IMR-90 (cell line): Measurements from ENCODE around the gene NEO1. TPM values are rescaled to one million over a fixed set of nuclear protein-coding genes. Genes with fewer than 3 reads are reported as not detected.

Experiments used
- ATAC-seq: fragments of 200-7000 bp; cut with Tn5 transposase; 2 replicates; pipeline ENCODE4 v1.9.1; 2020; ENCODE audit warnings: low read depth, mild to moderate bottlenecking, moderate library complexity
- BruUV-seq: library from RNA; stranded (reverse); fragments of 400-500 nt; replicated peaks from 2 replicates; lab custom pipeline; 2021; lab: Mats Ljungman, UMichigan
- CTCF ChIA-PET: fragments of 300-600 bp; formaldehyde crosslinking; extraction: SDS; loops from one replicate; lab custom pipeline; 2021; ENCODE audit warnings: antibody characterized with exemption; lab: Yijun Ruan, JAX
- POLR2A ChIA-PET: fragments of 300-600 bp; sonication (Branson Sonifier 250); formaldehyde crosslinking; loops from one replicate; lab custom pipeline; 2022; ENCODE audit warnings: antibody characterized with exemption; ENCODE audit not compliant: unreplicated experiment; lab: Charles Lee
- DNase-seq: peaks from one replicate; pipeline ENCODE4 v3.0.0; 2013
- H2AFZ ChIP-seq: replicated peaks from 2 replicates; pipeline ENCODE3; 2013; ENCODE audit warnings: low read length, mild to moderate bottlenecking; ENCODE audit not compliant: poor library complexity
- H2AK5ac ChIP-seq: 2 replicates; pipeline ENCODE4 v1.6.1; 2013; ENCODE audit warnings: low read depth, low read length, inconsistent platforms
- H2AK9ac ChIP-seq: replicated peaks from 2 replicates; pipeline ENCODE3; 2013; ENCODE audit warnings: mild to moderate bottlenecking, low read depth, low read length, moderate library complexity; ENCODE audit not compliant: poor library complexity
- H2BK120ac ChIP-seq: 2 replicates; pipeline ENCODE4 v1.6.1; 2013; ENCODE audit warnings: low read depth, low read length, inconsistent platforms
- H2BK15ac ChIP-seq: 3 replicates; pipeline ENCODE4 v1.6.1; 2013; ENCODE audit warnings: low read depth, low read length, inconsistent platforms
- H2BK20ac ChIP-seq: 2 replicates; pipeline ENCODE4 v1.6.1; 2013; ENCODE audit warnings: low read depth, mild to moderate bottlenecking, inconsistent platforms, low read length, moderate library complexity
- H2BK5ac ChIP-seq: 2 replicates; pipeline ENCODE4 v1.6.1; 2013; ENCODE audit warnings: mild to moderate bottlenecking, low read depth, low read length, inconsistent platforms; ENCODE audit not compliant: poor library complexity, severe bottlenecking
- H3K14ac ChIP-seq: replicated peaks from 2 replicates; pipeline ENCODE4 v1.6.1; 2013; ENCODE audit warnings: low read depth, low read length, inconsistent platforms
- H3K18ac ChIP-seq: 2 replicates; pipeline ENCODE4 v1.6.1; 2013; ENCODE audit warnings: low read depth, low read length, control low read depth
- H3K23ac ChIP-seq: 2 replicates; pipeline ENCODE4 v1.6.1; 2013; ENCODE audit warnings: low read depth, low read length, inconsistent platforms
- H3K27ac ChIP-seq: 2 replicates; pipeline ENCODE4 v1.5.1; 2013; ENCODE audit warnings: mild to moderate bottlenecking, control low read depth, low read length; ENCODE audit not compliant: insufficient read depth
- H3K27me3 ChIP-seq: 2 replicates; pipeline ENCODE4 v1.6.1; 2013; ENCODE audit warnings: low read length; ENCODE audit not compliant: control insufficient read depth, insufficient read depth
- H3K36me3 ChIP-seq: 2 replicates; pipeline ENCODE4 v1.6.1; 2013; ENCODE audit warnings: low read length, mixed read lengths; ENCODE audit not compliant: control insufficient read depth, insufficient read depth
- H3K4ac ChIP-seq: 2 replicates; pipeline ENCODE4 v1.6.1; 2013; ENCODE audit warnings: low read depth, low read length, inconsistent platforms
- H3K4me1 ChIP-seq: 2 replicates; pipeline ENCODE4 v1.6.1; 2013; ENCODE audit warnings: low read length, mixed read lengths; ENCODE audit not compliant: control insufficient read depth, insufficient read depth
- H3K4me2 ChIP-seq: 2 replicates; pipeline ENCODE4 v1.6.1; 2013; ENCODE audit warnings: low read depth, mild to moderate bottlenecking, control low read depth, low read length, moderate library complexity
- H3K4me3 ChIP-seq: 2 replicates; pipeline ENCODE4 v1.5.1; 2013; ENCODE audit warnings: low read depth, mild to moderate bottlenecking, control low read depth, low read length, moderate library complexity; ENCODE audit not compliant: insufficient read depth
- H3K56ac ChIP-seq: 2 replicates; pipeline ENCODE4 v1.6.1; 2013; ENCODE audit warnings: low read length, inconsistent platforms; ENCODE audit not compliant: insufficient read depth; ENCODE audit errors: extremely low read depth
- H3K79me1 ChIP-seq, 2 experiments: 2 replicates each; pipeline ENCODE4 v1.6.1; 2013; ENCODE audit warnings: low read length in 2 of 2, inconsistent platforms in 1 of 2, low read depth in 1 of 2
- H3K9ac ChIP-seq: 2 replicates; pipeline ENCODE4 v1.6.1; 2013; ENCODE audit warnings: low read depth, low read length, control low read depth
- H3K9me1 ChIP-seq: 2 replicates; pipeline ENCODE4 v1.6.1; 2013; ENCODE audit warnings: low read length, inconsistent platforms; ENCODE audit not compliant: insufficient read depth
- H3K9me3 ChIP-seq: 2 replicates; pipeline ENCODE4 v1.6.1; 2013; ENCODE audit warnings: low read length; ENCODE audit not compliant: control insufficient read depth, insufficient read depth
- H4K20me1 ChIP-seq: 2 replicates; pipeline ENCODE4 v1.6.1; 2013; ENCODE audit warnings: low read length, inconsistent platforms; ENCODE audit not compliant: insufficient read depth
- H4K5ac ChIP-seq: 2 replicates; pipeline ENCODE4 v1.6.1; 2013; ENCODE audit warnings: mild to moderate bottlenecking, low read depth, low read length, control low read depth
- H4K8ac ChIP-seq, 2 experiments: 2 replicates each; pipeline ENCODE4 v1.6.1; 2013; ENCODE audit warnings: low read depth in 2 of 2, low read length in 2 of 2, control low read depth in 1 of 2, inconsistent platforms in 1 of 2
- H4K91ac ChIP-seq: 2 replicates; pipeline ENCODE4 v1.6.1; 2013; ENCODE audit warnings: low read depth, low read length, inconsistent platforms; ENCODE audit not compliant: insufficient read depth
- MAFK ChIP-seq: IDR thresholded peaks from 2 replicates; pipeline ENCODE4 v1.6.1; 2012; ENCODE audit warnings: low read depth, low read length, improper control_type of control experiment
- SMC3 ChIP-seq: fragments of 150-350 bp; IDR thresholded peaks from 2 replicates; pipeline ENCODE4 v1.6.1; 2016; ENCODE audit warnings: low read depth, mild to moderate bottlenecking, antibody characterized with exemption, low read length, moderate library complexity
- WGBS, 2 experiments: methylation state at CpG; one replicate each; pipeline versions ENCODE4 v1.1.5 to v1.1.7; 2013; ENCODE audit warnings: missing lambda C conversion rate in 2 of 2; ENCODE audit not compliant: insufficient read length in 1 of 2; ENCODE audit errors: extremely low coverage in 2 of 2; 5-methylcytosine and 5-hydroxymethylcytosine counted together
- dilution Hi-C: fragments of 300-500 bp; cut with HindIII; formaldehyde crosslinking; loops from one replicate; pipeline ENCODE4 v1.14.3; 2018; ENCODE audit warnings: low sequenced_read_pairs; ENCODE audit not compliant: unreplicated experiment
- in situ Hi-C: fragments of 300-500 bp; cut with MboI; formaldehyde crosslinking; loops from 3 replicates; pipeline ENCODE4 v1.14.3; 2019; ENCODE audit warnings: low sequenced_read_pairs, inconsistent platforms, mixed read lengths
- intact Hi-C: fragments of 100-400 bp; cut with micrococcal nuclease; formaldehyde crosslinking; loops from 2 replicates; pipeline ENCODE4 v1.10.0; 2022
- polyA plus RNA-seq, 3 experiments: library from polyadenylated mRNA; depleted of rRNA; stranded (reverse); fragments of >200 nt; gene quantifications; 2 replicates each; pipeline ENCODE4 v1.2.3, GENCODE V29; 2012; ENCODE audit warnings: low replicate concordance in 1 of 3
- total RNA-seq: library from RNA; depleted of rRNA; stranded (reverse); fragments of >200 nt; gene quantifications from 2 replicates; pipeline ENCODE4 v1.2.3, GENCODE V29; 2012

The NEO1 gene
- total and polyA plus RNA-seq, 2 of the 4 experiments (the other 2 are of a cell fraction), result 16.3 to 18.5 TPM

- Histone ChIP-seq H3K56ac (no peak overlapping the region), H3K23ac (no peak overlapping the region), H2BK20ac (peak overlapping the region; percentile 34; the same call in 1 of the 2 replicates), H3K4me3 (no peak overlapping the region), H3K36me3 (no peaks in the 10 kb centered on the region), H3K4ac (0 out of 2 replicates have a peak overlapping the region, but pooled peaks have one; percentile 33), H3K9ac (no peak overlapping the region), H3K9me3 (no peaks in the 10 kb centered on the region), H4K91ac (no peak overlapping the region), H4K5ac (no peak overlapping the region), H3K18ac (no peak overlapping the region), H3K4me2 (no peak overlapping the region), H3K14ac (no peak overlapping the region), H2AK5ac (peak overlapping the region; percentile 15; the same call in 1 of the 2 replicates), H4K8ac (peak overlapping the region in 1 of 2 experiments; percentile 4; a peak in 1 of 4 replicates), H3K4me1 (peaks cover 1% of the 10 kb centered on the region; the same call in 1 of the 2 replicates), H3K27ac (no peak overlapping the region), H2AK9ac (no peak overlapping the region), H2BK5ac (no peak overlapping the region), H3K27me3 (no peaks in the 10 kb centered on the region; the same call in 1 of the 2 replicates), H2BK15ac (0 out of 3 replicates have a peak overlapping the region, but pooled peaks have one; percentile 48), H3K9me1 (peaks cover 7% of the 10 kb centered on the region), H2BK120ac (no peak overlapping the region), H4K20me1 (no peaks in the 10 kb centered on the region), H3K79me1 (no peaks in the 10 kb centered on the region), H2AFZ (no peak overlapping the region)
- dilution Hi-C loops (no loop called here), in situ Hi-C loops (no loop called here), intact Hi-C loops (no loop called here)
- 60% methylated on average over 1 of the region's 2 CpGs; no CpG with 5 or more reads in 1 of the 2 experiments for WGBS, 2 experiments
- POLR2A ChIA-PET, result no interaction called here
- DNase-seq, result no peak
- ATAC-seq, result no peak
- CTCF ChIA-PET, result interaction anchor here (1.4 kb wide), 1 partner anchor 71 kb away, joined by 4 read pairs; no protein-coding TSS in a partner anchor
- BruUV-seq, result no TSS peak
- TF ChIP-seq MAFK (no peak), SMC3 (no peak)
These were observed 46.8 kb upstream of the NEO1 start for GRCh38 chr15:73005446-73005845.
